Neural cell (in vitro differentiated cells): ENCODE results near the gene TM9SF2. TPM values are rescaled to one million over a fixed set of nuclear protein-coding genes. Genes with fewer than 3 reads are reported as not detected.

Experiments
- H2AFZ ChIP-seq: fragments of 200-600, 300-800 bp; sonication (generic), shearing (Covaris generic); 2 replicates; pipeline ENCODE4 v1.6.0; 2014; ENCODE audit warnings: low read depth, mild to moderate bottlenecking, antibody characterized with exemption, low read length, moderate library complexity
- H3F3A ChIP-seq: fragments of 200-600 bp; shearing (Covaris generic); 2 replicates; pipeline ENCODE4 v1.6.1; 2016; ENCODE audit warnings: mild to moderate bottlenecking, moderate library complexity, mixed read lengths, antibody characterized with exemption, low read length; ENCODE audit not compliant: insufficient read depth, poor library complexity, severe bottlenecking
- H3K27ac ChIP-seq: fragments of 200-600, 300-800 bp; sonication (generic), shearing (Covaris generic); 2 replicates; pipeline ENCODE4 v1.5.1; 2014; ENCODE audit warnings: mild to moderate bottlenecking, low read length, moderate library complexity
- H3K27me3 ChIP-seq: fragments of 300-800, 200-600 bp; sonication (generic), shearing (Covaris generic); 2 replicates; pipeline ENCODE4 v1.6.0; 2014; ENCODE audit warnings: mild to moderate bottlenecking, low read depth, low read length, moderate library complexity; ENCODE audit not compliant: insufficient read depth
- H3K36me3 ChIP-seq: fragments of 300-800, 200-600 bp; sonication (generic), shearing (Covaris generic); 2 replicates; pipeline ENCODE4 v1.5.1; 2014; ENCODE audit warnings: mild to moderate bottlenecking, antibody characterized with exemption, low read length, moderate library complexity; ENCODE audit not compliant: insufficient read depth
- H3K4me2 ChIP-seq: fragments of 300-800, 200-600 bp; sonication (generic), shearing (Covaris generic); 2 replicates; pipeline ENCODE4 v1.6.0; 2014; ENCODE audit warnings: mild to moderate bottlenecking, low read length
- H3K4me3 ChIP-seq: fragments of 300-800, 200-600 bp; sonication (generic), shearing (Covaris generic); 2 replicates; pipeline ENCODE4 v1.5.1; 2014; ENCODE audit warnings: mild to moderate bottlenecking, low read length, moderate library complexity
- H3K79me2 ChIP-seq: fragments of 200-600 bp; shearing (Covaris generic); replicated peaks from 2 replicates; pipeline ENCODE4 v1.6.0; 2014; ENCODE audit warnings: mild to moderate bottlenecking, low read length, moderate library complexity; ENCODE audit not compliant: insufficient read depth
- H3K9ac ChIP-seq: fragments of 300-800, 200-600 bp; sonication (generic), shearing (Covaris generic); 2 replicates; pipeline ENCODE4 v1.6.1; 2016; ENCODE audit warnings: mild to moderate bottlenecking, low read length, mixed read lengths
- H3K9me2 ChIP-seq: fragments of 200-600 bp; shearing (Covaris generic); 2 replicates; pipeline ENCODE4 v1.6.1; 2016; ENCODE audit warnings: mild to moderate bottlenecking, low read length, mixed read lengths; ENCODE audit not compliant: insufficient read depth
- H3K9me3 ChIP-seq: fragments of 200-600, 300-800 bp; sonication (generic), shearing (Covaris generic); 2 replicates; pipeline ENCODE4 v1.6.1; 2016; ENCODE audit warnings: mild to moderate bottlenecking, mixed run types, low read length, moderate library complexity, mixed read lengths
- H4K20me1 ChIP-seq: fragments of 200-600 bp; shearing (Covaris generic); 2 replicates; pipeline ENCODE4 v1.6.1; 2016; ENCODE audit warnings: mild to moderate bottlenecking, mixed run types; ENCODE audit not compliant: insufficient read depth
- EP300 ChIP-seq: fragments of 450-650 bp; conservative IDR thresholded peaks from 2 replicates; pipeline ENCODE4 v1.6.1; 2014; ENCODE audit warnings: antibody characterized with exemption, mild to moderate bottlenecking, moderate library complexity; ENCODE audit not compliant: poor library complexity, severe bottlenecking
- EZH2 ChIP-seq: fragments of 200-600, 300-800 bp; shearing (Covaris generic), sonication (generic); IDR thresholded peaks from 2 replicates; pipeline ENCODE4 v1.6.1; 2014; ENCODE audit warnings: antibody characterized with exemption, low read length, borderline replicate concordance, mild to moderate bottlenecking; ENCODE audit not compliant: insufficient read depth, poor library complexity, severe bottlenecking
- MXI1 ChIP-seq: fragments of 450-650 bp; conservative IDR thresholded peaks from 2 replicates; pipeline ENCODE4 v1.6.1; 2014; ENCODE audit warnings: antibody characterized with exemption, mild to moderate bottlenecking; ENCODE audit not compliant: poor library complexity, severe bottlenecking
- POLR2AphosphoS5 ChIP-seq: IDR thresholded peaks from 2 replicates; pipeline ENCODE4 v1.6.1; 2012
- RAD21 ChIP-seq: fragments of 450-650 bp; conservative IDR thresholded peaks from 2 replicates; pipeline ENCODE4 v1.6.1; 2014; ENCODE audit warnings: antibody characterized with exemption, mild to moderate bottlenecking, moderate library complexity
- SMC3 ChIP-seq: fragments of 450-650 bp; conservative IDR thresholded peaks from 2 replicates; pipeline ENCODE4 v1.6.1; 2014; ENCODE audit warnings: antibody characterized with exemption, mild to moderate bottlenecking, moderate library complexity; ENCODE audit not compliant: poor library complexity
- TAF1 ChIP-seq: IDR thresholded peaks from 2 replicates; pipeline ENCODE4 v1.6.1; 2012; ENCODE audit warnings: low read depth
- polyA plus RNA-seq: library from polyadenylated mRNA; depleted of rRNA; stranded (reverse); fragments of >200 nt; gene quantifications from 2 replicates; pipeline ENCODE4 v1.2.3, GENCODE V29; 2014
- TF ChIP-seq, protein P1 (sequence below): IDR thresholded peaks from 2 replicates; pipeline ENCODE4 v1.6.1; 2012; ENCODE audit warnings: borderline replicate concordance
- TF ChIP-seq, protein P2 (sequence below): fragments of 450-650 bp; IDR thresholded peaks from 2 replicates; pipeline ENCODE4 v1.5.1; 2014; ENCODE audit warnings: antibody characterized with exemption, mild to moderate bottlenecking, moderate library complexity; ENCODE audit not compliant: poor library complexity, severe bottlenecking

Gene TM9SF2
- polyA plus RNA-seq, 1 donor from 2014 or later, result 128 TPM

DNA sequence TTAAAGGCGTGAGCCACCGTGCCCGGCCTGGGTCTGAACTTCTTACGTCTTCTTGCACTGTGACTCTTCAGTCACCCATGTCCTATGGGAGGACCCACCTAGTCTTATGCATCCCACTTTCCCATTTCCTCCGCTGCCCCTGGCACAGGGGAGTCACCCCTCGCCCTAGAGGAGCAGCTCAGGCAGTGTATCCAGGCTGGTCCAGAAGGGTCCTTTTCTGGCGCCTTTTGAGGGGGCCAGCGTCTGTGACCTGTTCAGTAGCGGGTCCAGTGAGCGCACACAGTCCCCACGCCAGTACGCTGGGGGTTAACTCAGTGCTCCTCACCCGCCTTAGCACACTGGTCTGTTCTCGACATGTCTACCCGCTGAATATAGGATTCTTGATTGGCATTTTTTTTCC, 107.1 kb downstream of the TM9SF2 start:
- Histone ChIP-seq H3K4me2 (no peak overlapping the region), H3K36me3 (no peaks in the 10 kb centered on the region), H3K9me3 (no peaks in the 10 kb centered on the region), H3F3A (no peaks in the 10 kb centered on the region), H2AFZ (no peak overlapping the region), H3K9ac (no peak overlapping the region), H3K27ac (no peak overlapping the region), H3K9me2 (no peaks in the 10 kb centered on the region), H3K27me3 (no peaks in the 10 kb centered on the region), H4K20me1 (no peaks in the 10 kb centered on the region), H3K79me2 (no peaks in the 10 kb centered on the region), H3K4me3 (no peak overlapping the region)
- TF ChIP-seq, protein P1, sequence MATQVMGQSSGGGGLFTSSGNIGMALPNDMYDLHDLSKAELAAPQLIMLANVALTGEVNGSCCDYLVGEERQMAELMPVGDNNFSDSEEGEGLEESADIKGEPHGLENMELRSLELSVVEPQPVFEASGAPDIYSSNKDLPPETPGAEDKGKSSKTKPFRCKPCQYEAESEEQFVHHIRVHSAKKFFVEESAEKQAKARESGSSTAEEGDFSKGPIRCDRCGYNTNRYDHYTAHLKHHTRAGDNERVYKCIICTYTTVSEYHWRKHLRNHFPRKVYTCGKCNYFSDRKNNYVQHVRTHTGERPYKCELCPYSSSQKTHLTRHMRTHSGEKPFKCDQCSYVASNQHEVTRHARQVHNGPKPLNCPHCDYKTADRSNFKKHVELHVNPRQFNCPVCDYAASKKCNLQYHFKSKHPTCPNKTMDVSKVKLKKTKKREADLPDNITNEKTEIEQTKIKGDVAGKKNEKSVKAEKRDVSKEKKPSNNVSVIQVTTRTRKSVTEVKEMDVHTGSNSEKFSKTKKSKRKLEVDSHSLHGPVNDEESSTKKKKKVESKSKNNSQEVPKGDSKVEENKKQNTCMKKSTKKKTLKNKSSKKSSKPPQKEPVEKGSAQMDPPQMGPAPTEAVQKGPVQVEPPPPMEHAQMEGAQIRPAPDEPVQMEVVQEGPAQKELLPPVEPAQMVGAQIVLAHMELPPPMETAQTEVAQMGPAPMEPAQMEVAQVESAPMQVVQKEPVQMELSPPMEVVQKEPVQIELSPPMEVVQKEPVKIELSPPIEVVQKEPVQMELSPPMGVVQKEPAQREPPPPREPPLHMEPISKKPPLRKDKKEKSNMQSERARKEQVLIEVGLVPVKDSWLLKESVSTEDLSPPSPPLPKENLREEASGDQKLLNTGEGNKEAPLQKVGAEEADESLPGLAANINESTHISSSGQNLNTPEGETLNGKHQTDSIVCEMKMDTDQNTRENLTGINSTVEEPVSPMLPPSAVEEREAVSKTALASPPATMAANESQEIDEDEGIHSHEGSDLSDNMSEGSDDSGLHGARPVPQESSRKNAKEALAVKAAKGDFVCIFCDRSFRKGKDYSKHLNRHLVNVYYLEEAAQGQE, result no peak
- TF ChIP-seq, protein P2, sequence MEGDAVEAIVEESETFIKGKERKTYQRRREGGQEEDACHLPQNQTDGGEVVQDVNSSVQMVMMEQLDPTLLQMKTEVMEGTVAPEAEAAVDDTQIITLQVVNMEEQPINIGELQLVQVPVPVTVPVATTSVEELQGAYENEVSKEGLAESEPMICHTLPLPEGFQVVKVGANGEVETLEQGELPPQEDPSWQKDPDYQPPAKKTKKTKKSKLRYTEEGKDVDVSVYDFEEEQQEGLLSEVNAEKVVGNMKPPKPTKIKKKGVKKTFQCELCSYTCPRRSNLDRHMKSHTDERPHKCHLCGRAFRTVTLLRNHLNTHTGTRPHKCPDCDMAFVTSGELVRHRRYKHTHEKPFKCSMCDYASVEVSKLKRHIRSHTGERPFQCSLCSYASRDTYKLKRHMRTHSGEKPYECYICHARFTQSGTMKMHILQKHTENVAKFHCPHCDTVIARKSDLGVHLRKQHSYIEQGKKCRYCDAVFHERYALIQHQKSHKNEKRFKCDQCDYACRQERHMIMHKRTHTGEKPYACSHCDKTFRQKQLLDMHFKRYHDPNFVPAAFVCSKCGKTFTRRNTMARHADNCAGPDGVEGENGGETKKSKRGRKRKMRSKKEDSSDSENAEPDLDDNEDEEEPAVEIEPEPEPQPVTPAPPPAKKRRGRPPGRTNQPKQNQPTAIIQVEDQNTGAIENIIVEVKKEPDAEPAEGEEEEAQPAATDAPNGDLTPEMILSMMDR, result no peak
- no peak for TF ChIP-seq EP300
- no peak for TF ChIP-seq EZH2
- TF ChIP-seq TAF1, result no peak
- TF ChIP-seq SMC3, result no peak
- no peak for TF ChIP-seq MXI1
- no peak for TF ChIP-seq POLR2AphosphoS5

DNA sequence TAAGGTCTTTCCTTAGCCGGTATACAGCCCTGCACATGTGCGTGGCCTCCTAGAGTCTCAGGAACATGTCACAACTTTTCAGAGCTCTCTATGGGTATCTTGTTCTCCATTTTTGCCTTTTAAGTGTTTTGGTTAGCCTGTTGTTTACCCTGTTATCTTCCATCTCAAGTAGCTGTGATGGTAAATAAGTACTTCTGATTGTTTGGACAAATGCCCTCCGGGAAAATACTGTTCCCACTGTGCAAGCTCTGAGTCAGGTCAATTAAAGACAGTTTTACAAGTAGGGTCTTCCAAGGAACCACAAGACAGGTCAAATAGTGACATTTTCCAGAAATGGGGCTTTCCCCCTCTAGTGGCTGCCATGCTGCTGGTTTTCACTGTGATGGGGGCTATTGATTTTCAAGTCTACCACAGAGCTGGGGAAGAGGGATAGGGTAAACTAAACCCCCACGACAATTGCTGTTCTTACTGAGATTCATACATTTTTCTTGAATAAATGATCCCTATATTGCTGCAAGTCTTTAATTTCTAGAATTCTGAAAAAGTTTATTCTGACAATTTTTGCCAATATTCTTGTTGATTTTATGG, 109.5 kb downstream of the TM9SF2 start:
- Histone ChIP-seq H3K9me3 (no peaks in the 10 kb centered on the region), H3F3A (no peaks in the 10 kb centered on the region), H3K79me2 (no peaks in the 10 kb centered on the region), H3K27me3 (no peaks in the 10 kb centered on the region), H2AFZ (no peak overlapping the region), H3K9me2 (no peaks in the 10 kb centered on the region), H4K20me1 (no peaks in the 10 kb centered on the region), H3K36me3 (no peaks in the 10 kb centered on the region), H3K4me2 (no peak overlapping the region), H3K9ac (no peak overlapping the region), H3K4me3 (no peak overlapping the region), H3K27ac (no peak overlapping the region)
- TF ChIP-seq, protein P1, result no peak
- TF ChIP-seq RAD21 (no peak), POLR2AphosphoS5 (no peak), MXI1 (no peak), SMC3 (no peak), TAF1 (no peak), EZH2 (no peak), EP300 (no peak)
- TF ChIP-seq, protein P2, result no peak
